HAP-1 (cell line): Measurements from ENCODE around the gene TMEM186.
A peak's percentile ranks its signal among the peaks of the same experiment; 100 is the strongest.

ENCODE experiments used
- DNase-seq, 2 experiments: peaks; one replicate each; pipeline ENCODE4 v3.0.0-alpha.2; 2016 to 2020; ENCODE audit warnings: low spot score in 2 of 2
- H3K27me3 ChIP-seq: fragments of 250-450 bp; sonication (Bioruptor Pico); 2 replicates; pipeline ENCODE4 v1.5.1; 2020; ENCODE audit warnings: low read depth, mild to moderate bottlenecking, moderate library complexity
- H3K36me3 ChIP-seq: fragments of 250-450 bp; sonication (Bioruptor Pico); replicated peaks from 2 replicates; pipeline ENCODE4 v1.5.1; 2020; ENCODE audit warnings: mild to moderate bottlenecking
- H3K4me1 ChIP-seq: fragments of 250-450 bp; sonication (Bioruptor Pico); 2 replicates; pipeline ENCODE4 v1.5.1; 2020; ENCODE audit warnings: mild to moderate bottlenecking
- H3K4me3 ChIP-seq: fragments of 250-450 bp; sonication (Bioruptor Pico); 2 replicates; pipeline ENCODE4 v1.5.1; 2020; ENCODE audit warnings: mild to moderate bottlenecking, moderate library complexity
- H3K9me3 ChIP-seq: fragments of 250-450 bp; sonication (Bioruptor Pico); 2 replicates; pipeline ENCODE4 v1.5.1; 2020; ENCODE audit warnings: mild to moderate bottlenecking, moderate library complexity
- in situ Hi-C: fragments of 300-500 bp; cut with MboI; formaldehyde crosslinking; loops from 3 replicates; pipeline ENCODE4 v1.14.3; 2020; ENCODE audit warnings: low sequenced_read_pairs, inconsistent platforms, mixed read lengths

TMEM186 gene

GRCh38 chr16:8776129-8776584 lies 21.3 kb downstream of the TMEM186 start:
- Histone ChIP-seq H3K9me3 (no peaks in the 10 kb centered on the region), H3K4me1 (no peaks in the 10 kb centered on the region), H3K4me3 (no peak overlapping the region), H3K27me3 (no peaks in the 10 kb centered on the region), H3K36me3 (no peaks in the 10 kb centered on the region)
- DNase-seq, result no peak
- in situ Hi-C loops, result no loop called here

- DNase-seq, result no peak
- in situ Hi-C loops, result no loop called here
These were observed 22.1 kb downstream of the TMEM186 start for GRCh38 chr16:8775359-8775758.

GRCh38 chr16:8774208-8774607 lies 23.2 kb downstream of the TMEM186 start:
- no peaks in the 10 kb centered on the region for H3K27me3 ChIP-seq
- DNase-seq, result no peak
- no peaks in the 10 kb centered on the region for H3K4me1 ChIP-seq
- no peaks in the 10 kb centered on the region for H3K9me3 ChIP-seq
- no peaks in the 10 kb centered on the region for H3K36me3 ChIP-seq
- H3K4me3 ChIP-seq, result no peak overlapping the region
- in situ Hi-C loops, result no loop called here

More at GRCh38 chr16:8775359-8775758, 22.1 kb downstream of the TMEM186 start:
- Histone ChIP-seq H3K36me3 (no peaks in the 10 kb centered on the region), H3K4me1 (no peaks in the 10 kb centered on the region), H3K9me3 (no peaks in the 10 kb centered on the region), H3K4me3 (no peak overlapping the region), H3K27me3 (no peaks in the 10 kb centered on the region)

GRCh38 chr16:8773537-8773936 lies 23.9 kb downstream of the TMEM186 start:
- Histone ChIP-seq H3K27me3 (no peaks in the 10 kb centered on the region), H3K36me3 (no peaks in the 10 kb centered on the region), H3K4me3 (no peak overlapping the region), H3K4me1 (no peaks in the 10 kb centered on the region), H3K9me3 (no peaks in the 10 kb centered on the region)
- in situ Hi-C loops, result no loop called here
- DNase-seq, result no peak

- Histone ChIP-seq H3K36me3 (no peaks in the 10 kb centered on the region), H3K27me3 (no peaks in the 10 kb centered on the region), H3K4me1 (peaks cover 7% of the 10 kb centered on the region), H3K4me3 (no peak overlapping the region), H3K9me3 (no peaks in the 10 kb centered on the region)
- in situ Hi-C loops, result no loop called here
- DNase-seq, result peak in 1 of 2 experiments; percentile 18
These were observed 28.7 kb downstream of the TMEM186 start for GRCh38 chr16:8768692-8769091.

GRCh38 chr16:8768283-8768682 lies 29.2 kb downstream of the TMEM186 start:
- DNase-seq, result no peak
- H3K4me3 ChIP-seq, result no peak overlapping the region
- H3K27me3 ChIP-seq, result no peaks in the 10 kb centered on the region
- peaks cover 8% of the 10 kb centered on the region for H3K4me1 ChIP-seq
- H3K9me3 ChIP-seq, result no peaks in the 10 kb centered on the region
- in situ Hi-C loops, result no loop called here
- H3K36me3 ChIP-seq, result no peaks in the 10 kb centered on the region

- H3K27me3 ChIP-seq, result no peaks in the 10 kb centered on the region
- in situ Hi-C loops, result no loop called here
- peaks cover 8% of the 10 kb centered on the region for H3K4me1 ChIP-seq
- H3K9me3 ChIP-seq, result no peaks in the 10 kb centered on the region
- H3K4me3 ChIP-seq, result no peak overlapping the region
- no peaks in the 10 kb centered on the region for H3K36me3 ChIP-seq
- no peak for DNase-seq
These were observed 30.3 kb downstream of the TMEM186 start for GRCh38 chr16:8767176-8767575.

GRCh38 chr16:8764525-8765250 lies 32.8 kb downstream of the TMEM186 start:
- no peak overlapping the region for H3K4me3 ChIP-seq
- no peaks in the 10 kb centered on the region for H3K9me3 ChIP-seq
- no peaks in the 10 kb centered on the region for H3K27me3 ChIP-seq
- no peaks in the 10 kb centered on the region for H3K36me3 ChIP-seq
- in situ Hi-C loops, result no loop called here
- DNase-seq, result no peak
- H3K4me1 ChIP-seq, result peaks cover 8% of the 10 kb centered on the region

- no peak overlapping the region for H3K4me3 ChIP-seq
- H3K27me3 ChIP-seq, result no peaks in the 10 kb centered on the region
- no peaks in the 10 kb centered on the region for H3K9me3 ChIP-seq
- peaks cover 8% of the 10 kb centered on the region for H3K4me1 ChIP-seq
- in situ Hi-C loops, result no loop called here
- H3K36me3 ChIP-seq, result no peaks in the 10 kb centered on the region
- peak in 1 of 2 experiments; percentile 59 for DNase-seq
These were observed 33.5 kb downstream of the TMEM186 start for GRCh38 chr16:8763899-8764298.

GRCh38 chr16:8763083-8763482 lies 34.4 kb downstream of the TMEM186 start:
- in situ Hi-C loops, result no loop called here
- H3K9me3 ChIP-seq, result no peaks in the 10 kb centered on the region
- no peak for DNase-seq
- no peaks in the 10 kb centered on the region for H3K27me3 ChIP-seq
- no peak overlapping the region for H3K4me3 ChIP-seq
- H3K36me3 ChIP-seq, result no peaks in the 10 kb centered on the region
- peaks cover 8% of the 10 kb centered on the region for H3K4me1 ChIP-seq

- peaks cover 8% of the 10 kb centered on the region for H3K4me1 ChIP-seq
- no peaks in the 10 kb centered on the region for H3K9me3 ChIP-seq
- H3K27me3 ChIP-seq, result no peaks in the 10 kb centered on the region
- DNase-seq, result no peak
- no peak overlapping the region for H3K4me3 ChIP-seq
- in situ Hi-C loops, result no loop called here
- H3K36me3 ChIP-seq, result no peaks in the 10 kb centered on the region
These were observed 35.2 kb downstream of the TMEM186 start for GRCh38 chr16:8762254-8762653.

- peaks cover 8% of the 10 kb centered on the region for H3K4me1 ChIP-seq
- in situ Hi-C loops, result no loop called here
- no peaks in the 10 kb centered on the region for H3K36me3 ChIP-seq
- H3K4me3 ChIP-seq, result no peak overlapping the region
- no peaks in the 10 kb centered on the region for H3K9me3 ChIP-seq
- no peaks in the 10 kb centered on the region for H3K27me3 ChIP-seq
- no peak for DNase-seq
These were observed 36.4 kb downstream of the TMEM186 start for GRCh38 chr16:8761078-8761477.

GRCh38 chr16:8760021-8760420 lies 37.4 kb downstream of the TMEM186 start:
- DNase-seq, result no peak
- Histone ChIP-seq H3K9me3 (no peaks in the 10 kb centered on the region), H3K4me1 (peaks cover 8% of the 10 kb centered on the region), H3K36me3 (no peaks in the 10 kb centered on the region), H3K27me3 (no peaks in the 10 kb centered on the region), H3K4me3 (no peak overlapping the region)
- in situ Hi-C loops, result no loop called here

GRCh38 chr16:8758022-8758421 lies 39.4 kb downstream of the TMEM186 start:
- H3K36me3 ChIP-seq, result no peaks in the 10 kb centered on the region
- no peaks in the 10 kb centered on the region for H3K9me3 ChIP-seq
- DNase-seq, result no peak
- H3K4me3 ChIP-seq, result no peak overlapping the region
- in situ Hi-C loops, result no loop called here
- H3K4me1 ChIP-seq, result no peaks in the 10 kb centered on the region
- H3K27me3 ChIP-seq, result no peaks in the 10 kb centered on the region

GRCh38 chr16:8756755-8757154 lies 40.7 kb downstream of the TMEM186 start:
- DNase-seq, result no peak
- Histone ChIP-seq H3K36me3 (no peaks in the 10 kb centered on the region), H3K9me3 (no peaks in the 10 kb centered on the region), H3K27me3 (no peaks in the 10 kb centered on the region), H3K4me3 (no peak overlapping the region), H3K4me1 (no peaks in the 10 kb centered on the region)
- in situ Hi-C loops, result no loop called here
